ENCODE results near the gene ZNF354B. TPM values are rescaled to one million over a fixed set of nuclear protein-coding genes. Genes with fewer than 3 reads are reported as not detected.

The ZNF354B gene
- total RNA-seq, 1 experiment from 2014 or later: 26.2 TPM

DNA sequence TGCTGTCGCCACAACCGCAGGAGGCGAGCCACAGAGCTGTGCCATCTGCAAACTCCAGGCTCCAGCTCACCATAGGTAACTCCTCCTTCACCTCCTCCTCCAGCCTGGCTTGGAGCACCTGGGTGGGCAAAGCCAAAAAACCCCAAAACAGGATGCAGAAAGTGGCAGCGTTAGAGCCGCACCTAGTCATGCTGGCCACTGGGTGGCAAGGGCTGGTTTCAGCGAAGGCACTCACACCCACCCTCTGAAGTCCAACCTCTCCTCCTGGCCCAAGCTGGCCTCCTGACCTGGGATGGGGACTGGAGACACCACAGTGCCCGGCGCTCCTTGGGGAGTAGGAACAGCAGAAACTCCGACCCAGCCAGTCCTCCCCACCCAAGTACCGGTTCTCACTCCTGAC is 28.7 kb upstream of the ZNF354B start:
- Mint-ChIP-seq H3K27ac (peak overlapping the region; percentile 54; the same call in 1 of the 2 replicates), H3K36me3 (peaks cover 24% of the 10 kb centered on the region), H3K4me3 (peak overlapping the region; percentile 94), H3K4me1 (peaks cover 55% of the 10 kb centered on the region), H3K27me3 (ENCODE audit: low read depth) (no peaks in the 10 kb centered on the region), H3K9me3 (peaks cover 15% of the 10 kb centered on the region)
- 0 out of 2 replicates have a peak, but pooled peaks have one; percentile 10 for TF ChIP-seq FOXP1 (CRISPR knock-in tag; IDR thresholded peaks at IDR 0.05; ENCODE audit: borderline replicate concordance)
- TF ChIP-seq EMX1 (CRISPR knock-in tag; IDR thresholded peaks at IDR 0.05): no peak
- CTCF ChIA-PET: interaction anchor here (0.9 to 3.4 kb wide), 6 partner anchors 12 to 651 kb away, joined by 3 to 17 read pairs (median 3); partner anchors contain the start of gene ZNF354A
- ATAC-seq (peak; percentile 18), DNase-seq (ENCODE audit: low spot score) (peak; percentile 32)
- POLR2A ChIA-PET: no interaction called here

DNA sequence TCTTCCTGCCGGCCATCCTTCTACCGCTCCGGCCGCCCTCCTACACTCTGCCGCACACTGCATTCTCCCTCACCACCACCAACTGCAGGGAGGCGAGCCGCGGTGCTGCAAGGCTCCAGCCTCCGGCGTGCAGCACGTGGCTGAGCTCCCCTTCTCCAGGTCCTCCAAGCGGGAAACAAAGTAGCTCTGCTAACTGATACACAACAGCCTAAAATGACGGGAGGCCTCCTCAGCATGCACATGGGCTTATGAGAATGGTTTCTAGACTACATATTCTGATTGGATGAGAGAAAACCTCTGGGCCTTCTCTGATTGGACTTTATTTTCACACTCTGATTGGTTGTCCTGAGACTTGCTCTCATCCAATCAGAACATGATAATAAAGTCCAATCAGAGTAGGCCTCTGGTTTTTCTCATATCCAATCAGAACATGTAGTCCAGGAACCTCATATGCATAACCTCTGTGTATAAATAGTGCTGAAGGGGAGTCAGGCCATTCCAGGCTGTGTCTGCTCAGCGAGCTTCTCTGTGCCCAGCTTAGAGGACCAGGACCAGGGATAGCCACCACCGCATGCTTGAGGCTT is 27.0 kb upstream of the ZNF354B start:
- TF ChIP-seq NR2C2 (CRISPR knock-in tag; IDR thresholded peaks at IDR 0.05) (no peak), RORB (CRISPR knock-in tag; IDR thresholded peaks at IDR 0.05) (no peak), ATF1 (CRISPR knock-in tag; IDR thresholded peaks at IDR 0.05) (no peak), FOXJ3 (CRISPR knock-in tag; IDR thresholded peaks at IDR 0.05; ENCODE audit: borderline replicate concordance) (no peak), NFYB (CRISPR knock-in tag; conservative IDR thresholded peaks at IDR 0.05; ENCODE audit: low read depth) (peak; percentile 74), NR3C1 (CRISPR knock-in tag; conservative IDR thresholded peaks at IDR 0.05; ENCODE audit: low read depth) (0 out of 2 replicates have a peak, but pooled peaks have one; percentile 18), EMX1 (CRISPR knock-in tag; IDR thresholded peaks at IDR 0.05) (no peak), NFATC4 (CRISPR knock-in tag; IDR thresholded peaks at IDR 0.05) (no peak), SOX15 (CRISPR knock-in tag; IDR thresholded peaks at IDR 0.05) (no peak), ZNF138 (CRISPR knock-in tag; conservative IDR thresholded peaks at IDR 0.05) (peak; percentile 44; the same call in 1 of the 2 replicates), CREB1 (CRISPR knock-in tag; IDR thresholded peaks at IDR 0.05) (no peak)
- TF ChIP-seq, protein P1, sequence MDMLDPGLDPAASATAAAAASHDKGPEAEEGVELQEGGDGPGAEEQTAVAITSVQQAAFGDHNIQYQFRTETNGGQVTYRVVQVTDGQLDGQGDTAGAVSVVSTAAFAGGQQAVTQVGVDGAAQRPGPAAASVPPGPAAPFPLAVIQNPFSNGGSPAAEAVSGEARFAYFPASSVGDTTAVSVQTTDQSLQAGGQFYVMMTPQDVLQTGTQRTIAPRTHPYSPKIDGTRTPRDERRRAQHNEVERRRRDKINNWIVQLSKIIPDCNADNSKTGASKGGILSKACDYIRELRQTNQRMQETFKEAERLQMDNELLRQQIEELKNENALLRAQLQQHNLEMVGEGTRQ (CRISPR knock-in tag; IDR thresholded peaks at IDR 0.05): peak; percentile 36; the same call in 1 of the 2 replicates
- TF ChIP-seq, protein P2, sequence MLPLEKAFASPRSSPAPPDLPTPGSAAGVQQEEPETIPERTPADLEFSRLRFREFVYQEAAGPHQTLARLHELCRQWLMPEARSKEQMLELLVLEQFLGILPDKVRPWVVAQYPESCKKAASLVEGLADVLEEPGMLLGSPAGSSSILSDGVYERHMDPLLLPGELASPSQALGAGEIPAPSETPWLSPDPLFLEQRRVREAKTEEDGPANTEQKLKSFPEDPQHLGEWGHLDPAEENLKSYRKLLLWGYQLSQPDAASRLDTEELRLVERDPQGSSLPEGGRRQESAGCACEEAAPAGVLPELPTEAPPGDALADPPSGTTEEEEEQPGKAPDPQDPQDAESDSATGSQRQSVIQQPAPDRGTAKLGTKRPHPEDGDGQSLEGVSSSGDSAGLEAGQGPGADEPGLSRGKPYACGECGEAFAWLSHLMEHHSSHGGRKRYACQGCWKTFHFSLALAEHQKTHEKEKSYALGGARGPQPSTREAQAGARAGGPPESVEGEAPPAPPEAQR (CRISPR knock-in tag; IDR thresholded peaks at IDR 0.05): no peak
- TF ChIP-seq, protein P3, sequence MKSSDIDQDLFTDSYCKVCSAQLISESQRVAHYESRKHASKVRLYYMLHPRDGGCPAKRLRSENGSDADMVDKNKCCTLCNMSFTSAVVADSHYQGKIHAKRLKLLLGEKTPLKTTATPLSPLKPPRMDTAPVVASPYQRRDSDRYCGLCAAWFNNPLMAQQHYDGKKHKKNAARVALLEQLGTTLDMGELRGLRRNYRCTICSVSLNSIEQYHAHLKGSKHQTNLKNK (CRISPR knock-in tag; IDR thresholded peaks at IDR 0.05): no peak
- TF ChIP-seq, protein P4, sequence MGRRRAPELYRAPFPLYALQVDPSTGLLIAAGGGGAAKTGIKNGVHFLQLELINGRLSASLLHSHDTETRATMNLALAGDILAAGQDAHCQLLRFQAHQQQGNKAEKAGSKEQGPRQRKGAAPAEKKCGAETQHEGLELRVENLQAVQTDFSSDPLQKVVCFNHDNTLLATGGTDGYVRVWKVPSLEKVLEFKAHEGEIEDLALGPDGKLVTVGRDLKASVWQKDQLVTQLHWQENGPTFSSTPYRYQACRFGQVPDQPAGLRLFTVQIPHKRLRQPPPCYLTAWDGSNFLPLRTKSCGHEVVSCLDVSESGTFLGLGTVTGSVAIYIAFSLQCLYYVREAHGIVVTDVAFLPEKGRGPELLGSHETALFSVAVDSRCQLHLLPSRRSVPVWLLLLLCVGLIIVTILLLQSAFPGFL (CRISPR knock-in tag; IDR thresholded peaks at IDR 0.05; ENCODE audit: borderline replicate concordance): no peak
- TF ChIP-seq, protein P5, sequence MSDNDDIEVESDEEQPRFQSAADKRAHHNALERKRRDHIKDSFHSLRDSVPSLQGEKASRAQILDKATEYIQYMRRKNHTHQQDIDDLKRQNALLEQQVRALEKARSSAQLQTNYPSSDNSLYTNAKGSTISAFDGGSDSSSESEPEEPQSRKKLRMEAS (CRISPR knock-in tag; IDR thresholded peaks at IDR 0.05): peak; percentile 42; the same call in 1 of the 2 replicates
- TF ChIP-seq, protein P6, sequence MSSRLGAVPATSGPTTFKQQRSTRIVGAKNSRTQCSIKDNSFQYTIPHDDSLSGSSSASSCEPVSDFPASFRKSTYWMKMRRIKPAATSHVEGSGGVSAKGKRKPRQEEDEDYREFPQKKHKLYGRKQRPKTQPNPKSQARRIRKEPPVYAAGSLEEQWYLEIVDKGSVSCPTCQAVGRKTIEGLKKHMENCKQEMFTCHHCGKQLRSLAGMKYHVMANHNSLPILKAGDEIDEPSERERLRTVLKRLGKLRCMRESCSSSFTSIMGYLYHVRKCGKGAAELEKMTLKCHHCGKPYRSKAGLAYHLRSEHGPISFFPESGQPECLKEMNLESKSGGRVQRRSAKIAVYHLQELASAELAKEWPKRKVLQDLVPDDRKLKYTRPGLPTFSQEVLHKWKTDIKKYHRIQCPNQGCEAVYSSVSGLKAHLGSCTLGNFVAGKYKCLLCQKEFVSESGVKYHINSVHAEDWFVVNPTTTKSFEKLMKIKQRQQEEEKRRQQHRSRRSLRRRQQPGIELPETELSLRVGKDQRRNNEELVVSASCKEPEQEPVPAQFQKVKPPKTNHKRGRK (CRISPR knock-in tag; IDR thresholded peaks at IDR 0.05; ENCODE audit: borderline replicate concordance): no peak
- Mint-ChIP-seq H3K27me3 (ENCODE audit: low read depth) (no peaks in the 10 kb centered on the region), H3K4me1 (peaks cover 39% of the 10 kb centered on the region), H3K36me3 (peaks cover 24% of the 10 kb centered on the region), H3K4me3 (peak overlapping the region; percentile 94), H3K9me3 (peaks cover 18% of the 10 kb centered on the region), H3K27ac (peak overlapping the region; percentile 94)
- DNase-seq (ENCODE audit: low spot score): peak; percentile 52
- ChIA-PET CTCF (interaction anchor here (0.5 to 3.4 kb wide), 12 partner anchors 15 to 553 kb away, joined by 3 to 17 read pairs (median 4); partner anchors contain the start of genes GRM6, ZNF354A and ZNF354B), POLR2A (interaction anchor here (0.6 to 1.2 kb wide), 5 partner anchors 13 to 628 kb away, joined by 3 to 4 read pairs (median 3); partner anchors contain the start of genes HNRNPAB and ZNF354A)
- peak; percentile 60 for ATAC-seq
